Sigmoid colon (tissue), 7 donors: Measurements from ENCODE around the gene RBBP8. TPM values are rescaled to one million over a fixed set of nuclear protein-coding genes. Genes with fewer than 3 reads are reported as not detected.

ENCODE experiments used
- DNase-seq: peaks from one replicate; pipeline ENCODE4 v3.0.0-alpha.2; 2019
- H3K27ac ChIP-seq, 4 donors: fragments of 200-600 bp; sonication (generic); one replicate each; pipeline ENCODE4 v1.5.1; 2016 to 2019; ENCODE audit warnings: mild to moderate bottlenecking in 1 of 4
- H3K27me3 ChIP-seq, 3 donors: fragments of 200-600 bp; sonication (generic); one replicate each; pipeline ENCODE4 v1.5.1; 2019; ENCODE audit warnings: mild to moderate bottlenecking in 1 of 3
- H3K36me3 ChIP-seq, 4 donors: fragments of 200-600 bp; sonication (generic); one replicate each; pipeline ENCODE4 v1.5.1; 2016 to 2019
- H3K4me1 ChIP-seq, 4 donors: fragments of 200-600 bp; sonication (generic); one replicate each; pipeline ENCODE4 v1.5.1; 2017 to 2019
- H3K4me3 ChIP-seq, 4 donors: fragments of 200-600 bp; sonication (generic); one replicate each; pipeline ENCODE4 v1.5.1; 2017 to 2019; ENCODE audit warnings: mild to moderate bottlenecking in 2 of 4, moderate library complexity in 1 of 4
- H3K9me3 ChIP-seq, 4 donors: fragments of 200-600 bp in 3 of 4; sonication (generic) in 3 of 4; one replicate each; pipeline versions ENCODE4 v1.5.1 to v1.6.1; 2013 to 2019
- CTCF ChIP-seq, 4 experiments: fragments of 450-650 bp in 3 of 4; fragments of 200-600 bp in 1 of 4; IDR thresholded peaks; one replicate each; pipeline ENCODE4 v1.5.1; 2016 to 2019; ENCODE audit warnings: antibody characterized with exemption in 4 of 4, mild to moderate bottlenecking in 3 of 4, moderate library complexity in 2 of 4
- EP300 ChIP-seq, 4 donors: sonication (generic); formaldehyde crosslinking; IDR thresholded peaks; one replicate each; pipeline ENCODE4 v1.6.1; 2017; ENCODE audit warnings: antibody characterized with exemption in 4 of 4
- POLR2A ChIP-seq, 2 donors: fragments of 450-650 bp; IDR thresholded peaks; one replicate each; pipeline ENCODE4 v1.6.1; 2016; ENCODE audit warnings: antibody characterized with exemption in 2 of 2, mild to moderate bottlenecking in 2 of 2, moderate library complexity in 2 of 2
- POLR2AphosphoS5 ChIP-seq, 4 donors: sonication (generic); formaldehyde crosslinking; IDR thresholded peaks; one replicate each; pipeline ENCODE4 v1.6.1; 2017; ENCODE audit warnings: antibody characterized with exemption in 4 of 4
- WGBS, 2 donors: extraction: QIAGEN DNeasy Blood & Tissue Kit; methylation state at CpG; one replicate each; pipeline ENCODE4 v1.1.7; 2013; 5-methylcytosine and 5-hydroxymethylcytosine counted together
- intact Hi-C: fragments of 100-400 bp; cut with DNase I; formaldehyde crosslinking; loops from one replicate; pipeline ENCODE4 v1.15.1; 2023
- polyA plus RNA-seq, 3 donors: library from polyadenylated mRNA; stranded (reverse); fragments of 200-250 nt; gene quantifications; one replicate each; pipeline ENCODE4 v1.2.3, GENCODE V29; 2013
- total RNA-seq, 4 donors: library from RNA; depleted of rRNA; stranded (reverse); fragments of >200 nt; gene quantifications; one replicate each; pipeline ENCODE4 v1.1.0, GENCODE V29; 2016
- donor health status: healthy with polysubstance abuse.
- donor health status: Bipolar disorder and iron deficiency.
- donor health status: healthy.

RBBP8 gene
- total and polyA plus RNA-seq, 7 donors: 10.3 to 30.7 (median 22.7) TPM

- no peaks in the 10 kb centered on the region for H3K4me1 ChIP-seq
- peaks cover 0 to 27% (median 0%) of the 10 kb centered on the region in 4 donors for H3K36me3 ChIP-seq
- H3K4me3 ChIP-seq: no peak overlapping the region
- TF ChIP-seq POLR2AphosphoS5 (IDR thresholded peaks at IDR 0.05) (no peak), EP300 (IDR thresholded peaks at IDR 0.05) (no peak), CTCF (IDR thresholded peaks at IDR 0.05) (no peak), POLR2A (IDR thresholded peaks at IDR 0.05) (no peak)
- 94 to 97% methylated on average over 3 of the region's 3 CpGs for WGBS, 2 donors
- no peaks in the 10 kb centered on the region for H3K27me3 ChIP-seq
- DNase-seq: no peak
- intact Hi-C loops: no loop called here
- H3K27ac ChIP-seq: no peak overlapping the region
- H3K9me3 ChIP-seq: no peaks in the 10 kb centered on the region
Measured at GRCh38 chr18:22956226-22956625, 23.1 kb downstream of the RBBP8 start.

DNA sequence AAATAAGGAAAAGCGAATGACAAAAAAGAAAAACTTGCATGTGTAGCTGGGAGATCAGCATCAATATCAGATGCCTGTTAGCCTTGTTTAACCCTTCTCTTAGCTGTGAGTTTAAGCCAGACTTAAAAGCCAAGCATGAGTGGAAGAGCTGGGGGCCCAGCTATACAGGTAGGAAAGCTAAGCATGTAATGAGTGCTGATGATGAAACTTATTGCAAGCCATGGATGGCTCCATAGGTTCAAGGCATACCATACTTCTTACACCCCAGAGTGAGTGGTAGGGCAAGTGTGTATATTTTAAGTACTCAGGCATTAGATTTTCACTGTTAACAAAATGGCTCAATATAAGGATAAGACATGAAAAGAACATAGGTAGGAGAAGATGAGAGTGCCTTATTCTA is 28.0 kb downstream of the RBBP8 start:
- H3K9me3 ChIP-seq: no peaks in the 10 kb centered on the region
- WGBS, 2 donors: 97 to 99% methylated on average over 1 of the region's 1 CpG
- peaks cover 0 to 5% (median 0%) of the 10 kb centered on the region in 4 donors for H3K36me3 ChIP-seq
- no peak overlapping the region for H3K27ac ChIP-seq
- H3K4me1 ChIP-seq: no peaks in the 10 kb centered on the region
- H3K27me3 ChIP-seq: no peaks in the 10 kb centered on the region
- intact Hi-C loops: no loop called here
- DNase-seq: no peak
- no peak for TF ChIP-seq EP300 (IDR thresholded peaks at IDR 0.05)
- no peak for TF ChIP-seq POLR2AphosphoS5 (IDR thresholded peaks at IDR 0.05)
- no peak for TF ChIP-seq CTCF (IDR thresholded peaks at IDR 0.05)
- TF ChIP-seq POLR2A (IDR thresholded peaks at IDR 0.05): no peak
- H3K4me3 ChIP-seq: no peak overlapping the region

GRCh38 chr18:22962004-22962403 is 28.9 kb downstream of the RBBP8 start:
- TF ChIP-seq CTCF (IDR thresholded peaks at IDR 0.05): no peak
- TF ChIP-seq POLR2AphosphoS5 (IDR thresholded peaks at IDR 0.05): no peak
- TF ChIP-seq EP300 (IDR thresholded peaks at IDR 0.05): no peak
- no peak for TF ChIP-seq POLR2A (IDR thresholded peaks at IDR 0.05)
- no peak for DNase-seq
- H3K4me1 ChIP-seq: no peaks in the 10 kb centered on the region
- peaks cover 0 to 5% (median 0%) of the 10 kb centered on the region in 4 donors for H3K36me3 ChIP-seq
- no peaks in the 10 kb centered on the region for H3K9me3 ChIP-seq
- H3K4me3 ChIP-seq: no peak overlapping the region
- no peak overlapping the region for H3K27ac ChIP-seq
- intact Hi-C loops: no loop called here
- H3K27me3 ChIP-seq: no peaks in the 10 kb centered on the region

DNA sequence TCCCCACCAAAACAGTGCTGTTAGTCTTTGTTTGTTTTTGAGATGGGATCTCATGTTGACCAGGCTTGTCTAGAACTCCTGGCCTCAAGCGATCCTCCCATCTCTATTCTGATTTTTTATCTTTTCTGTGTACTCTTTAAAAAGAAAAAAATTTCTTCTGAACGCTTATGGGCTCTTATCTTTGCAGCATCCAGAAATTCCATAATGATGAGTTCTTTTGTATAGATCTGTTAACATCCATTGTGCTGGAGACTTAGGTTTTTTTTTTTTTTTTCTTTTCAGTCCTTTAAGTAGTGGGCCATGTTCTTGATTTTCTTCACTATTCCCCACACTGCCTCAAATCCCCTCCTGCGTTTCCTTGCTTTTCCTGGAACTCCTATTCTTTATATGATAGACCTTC is 31.0 kb downstream of the RBBP8 start:
- no peaks in the 10 kb centered on the region for H3K9me3 ChIP-seq
- no peak overlapping the region for H3K4me3 ChIP-seq
- no peak overlapping the region for H3K27ac ChIP-seq
- no peak for TF ChIP-seq EP300 (IDR thresholded peaks at IDR 0.05)
- TF ChIP-seq POLR2A (IDR thresholded peaks at IDR 0.05): no peak
- no peak for TF ChIP-seq CTCF (IDR thresholded peaks at IDR 0.05)
- no peak for TF ChIP-seq POLR2AphosphoS5 (IDR thresholded peaks at IDR 0.05)
- WGBS, 2 donors: 94 to 96% methylated on average over 3 of the region's 3 CpGs
- no peak for DNase-seq
- H3K27me3 ChIP-seq: no peaks in the 10 kb centered on the region
- intact Hi-C loops: no loop called here
- no peaks in the 10 kb centered on the region for H3K36me3 ChIP-seq
- no peaks in the 10 kb centered on the region for H3K4me1 ChIP-seq

GRCh38 chr18:22964722-22965121 is 31.6 kb downstream of the RBBP8 start:
- intact Hi-C loops: no loop called here
- Histone ChIP-seq H3K4me3 (no peak overlapping the region), H3K9me3 (no peaks in the 10 kb centered on the region), H3K4me1 (no peaks in the 10 kb centered on the region), H3K27ac (no peak overlapping the region), H3K27me3 (no peaks in the 10 kb centered on the region), H3K36me3 (no peaks in the 10 kb centered on the region)
- TF ChIP-seq POLR2AphosphoS5 (IDR thresholded peaks at IDR 0.05) (no peak), EP300 (IDR thresholded peaks at IDR 0.05) (no peak), CTCF (IDR thresholded peaks at IDR 0.05) (no peak), POLR2A (IDR thresholded peaks at IDR 0.05) (no peak)
- no peak for DNase-seq
